Measurements from ENCODE around the gene PCARE. TPM values are rescaled to one million over a fixed set of nuclear protein-coding genes. Genes with fewer than 3 reads are reported as not detected.

Gene PCARE
- total and polyA plus RNA-seq, 2 experiments from 2014 or later, result 0.34 to 0.57 TPM

GRCh38 chr2:29061176-29061575, 13.1 kb downstream of the PCARE start:
- DNase-seq (ENCODE audit: low read depth in 1 of 2, low spot score in 1 of 2), result no peak
- TF ChIP-seq, protein P1, sequence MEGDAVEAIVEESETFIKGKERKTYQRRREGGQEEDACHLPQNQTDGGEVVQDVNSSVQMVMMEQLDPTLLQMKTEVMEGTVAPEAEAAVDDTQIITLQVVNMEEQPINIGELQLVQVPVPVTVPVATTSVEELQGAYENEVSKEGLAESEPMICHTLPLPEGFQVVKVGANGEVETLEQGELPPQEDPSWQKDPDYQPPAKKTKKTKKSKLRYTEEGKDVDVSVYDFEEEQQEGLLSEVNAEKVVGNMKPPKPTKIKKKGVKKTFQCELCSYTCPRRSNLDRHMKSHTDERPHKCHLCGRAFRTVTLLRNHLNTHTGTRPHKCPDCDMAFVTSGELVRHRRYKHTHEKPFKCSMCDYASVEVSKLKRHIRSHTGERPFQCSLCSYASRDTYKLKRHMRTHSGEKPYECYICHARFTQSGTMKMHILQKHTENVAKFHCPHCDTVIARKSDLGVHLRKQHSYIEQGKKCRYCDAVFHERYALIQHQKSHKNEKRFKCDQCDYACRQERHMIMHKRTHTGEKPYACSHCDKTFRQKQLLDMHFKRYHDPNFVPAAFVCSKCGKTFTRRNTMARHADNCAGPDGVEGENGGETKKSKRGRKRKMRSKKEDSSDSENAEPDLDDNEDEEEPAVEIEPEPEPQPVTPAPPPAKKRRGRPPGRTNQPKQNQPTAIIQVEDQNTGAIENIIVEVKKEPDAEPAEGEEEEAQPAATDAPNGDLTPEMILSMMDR (IDR thresholded peaks at IDR 0.05; ENCODE audit: low read depth, low read length), result no peak
- H3K4me3 ChIP-seq, result no peak overlapping the region

GRCh38 chr2:29060441-29060840, 13.9 kb downstream of the PCARE start:
- TF ChIP-seq, protein P1 (IDR thresholded peaks at IDR 0.05; ENCODE audit: low read depth, low read length), result no peak
- Histone ChIP-seq H3K9me3 (ENCODE audit: low read depth) (no peaks in the 10 kb centered on the region), H3K36me3 (no peaks in the 10 kb centered on the region), H3K4me1 (ENCODE audit: low read depth) (peaks cover 14% of the 10 kb centered on the region), H3K27me3 (no peaks in the 10 kb centered on the region), H3K27ac (peak overlapping the region; percentile 40), H3K4me3 (no peak overlapping the region)
- DNase-seq (ENCODE audit: low read depth in 1 of 2, low spot score in 1 of 2), result no peak

More at GRCh38 chr2:29061176-29061575, 13.1 kb downstream of the PCARE start:
- Histone ChIP-seq H3K27ac (peak overlapping the region; percentile 40), H3K27me3 (no peaks in the 10 kb centered on the region), H3K9me3 (ENCODE audit: low read depth) (no peaks in the 10 kb centered on the region), H3K4me1 (ENCODE audit: low read depth) (peaks cover 14% of the 10 kb centered on the region), H3K36me3 (no peaks in the 10 kb centered on the region)

GRCh38 chr2:29059624-29060023, 14.7 kb downstream of the PCARE start:
- no peaks in the 10 kb centered on the region for H3K27me3 ChIP-seq
- no peak overlapping the region for H3K27ac ChIP-seq
- H3K36me3 ChIP-seq, result no peaks in the 10 kb centered on the region
- TF ChIP-seq, protein P1 (IDR thresholded peaks at IDR 0.05; ENCODE audit: low read depth, low read length), result no peak
- H3K4me3 ChIP-seq, result no peak overlapping the region
- H3K4me1 ChIP-seq (ENCODE audit: low read depth), result peaks cover 14% of the 10 kb centered on the region
- no peak for DNase-seq (ENCODE audit: low read depth in 1 of 2, low spot score in 1 of 2)
- no peaks in the 10 kb centered on the region for H3K9me3 ChIP-seq (ENCODE audit: low read depth)

GRCh38 chr2:29057006-29057405, 17.3 kb downstream of the PCARE start:
- H3K27ac ChIP-seq, result no peak overlapping the region
- no peaks in the 10 kb centered on the region for H3K9me3 ChIP-seq (ENCODE audit: low read depth)
- peaks cover 17% of the 10 kb centered on the region for H3K4me1 ChIP-seq (ENCODE audit: low read depth)
- DNase-seq (ENCODE audit: low read depth in 1 of 2, low spot score in 1 of 2), result no peak
- H3K27me3 ChIP-seq, result no peaks in the 10 kb centered on the region
- no peak overlapping the region for H3K4me3 ChIP-seq
- H3K36me3 ChIP-seq, result no peaks in the 10 kb centered on the region
- TF ChIP-seq, protein P1 (IDR thresholded peaks at IDR 0.05; ENCODE audit: low read depth, low read length), result no peak

- Histone ChIP-seq H3K27ac (no peak overlapping the region), H3K4me3 (no peak overlapping the region), H3K36me3 (no peaks in the 10 kb centered on the region), H3K9me3 (ENCODE audit: low read depth) (no peaks in the 10 kb centered on the region), H3K27me3 (no peaks in the 10 kb centered on the region), H3K4me1 (ENCODE audit: low read depth) (peaks cover 17% of the 10 kb centered on the region)
- no peak for DNase-seq (ENCODE audit: low read depth in 1 of 2, low spot score in 1 of 2)
- TF ChIP-seq, protein P1 (IDR thresholded peaks at IDR 0.05; ENCODE audit: low read depth, low read length), result no peak
Measured at GRCh38 chr2:29056452-29056851, 17.9 kb downstream of the PCARE start.

GRCh38 chr2:29055601-29056000, 18.7 kb downstream of the PCARE start:
- Histone ChIP-seq H3K4me3 (no peak overlapping the region), H3K27me3 (no peaks in the 10 kb centered on the region), H3K27ac (no peak overlapping the region), H3K4me1 (ENCODE audit: low read depth) (peaks cover 11% of the 10 kb centered on the region), H3K36me3 (no peaks in the 10 kb centered on the region), H3K9me3 (ENCODE audit: low read depth) (no peaks in the 10 kb centered on the region)
- TF ChIP-seq, protein P1 (IDR thresholded peaks at IDR 0.05; ENCODE audit: low read depth, low read length), result no peak
- DNase-seq (ENCODE audit: low read depth in 1 of 2, low spot score in 1 of 2), result no peak

Data from cardiac muscle cell (in vitro differentiated cells and primary cell).